ENCODE data around the gene CLDN25.
A peak's percentile ranks its signal among the peaks of the same experiment; 100 is the strongest.

Gene CLDN25

DNA sequence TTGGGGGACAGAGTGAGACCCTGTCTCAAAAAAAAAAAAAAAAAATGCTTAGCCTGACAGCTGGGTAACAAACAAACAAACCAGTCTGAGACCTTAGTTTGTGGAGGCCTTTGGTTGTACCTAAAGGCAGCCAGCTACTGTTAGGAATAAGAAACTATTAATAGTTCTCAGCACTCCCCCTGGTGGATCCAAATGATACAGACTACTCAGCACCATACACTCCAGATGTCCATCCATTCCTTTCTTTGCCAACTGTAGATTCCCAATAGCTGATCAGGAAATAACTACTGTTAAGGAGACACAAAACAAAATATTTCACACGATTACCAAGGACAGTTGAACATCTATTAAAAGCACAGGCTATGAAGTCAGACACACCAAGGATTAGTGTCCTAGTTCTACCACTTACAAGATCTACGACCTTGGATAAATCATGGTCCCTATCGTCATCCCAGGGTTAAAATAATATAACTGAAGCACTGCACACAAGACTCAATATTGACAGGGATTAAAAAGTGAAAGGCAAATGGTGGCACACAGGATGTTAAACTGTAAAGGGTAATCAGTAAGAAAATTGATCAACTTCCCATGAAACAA lies 17.2 kb downstream of the CLDN25 start (continued):
- no peak for TF ChIP-seq KLF1 (tag by site-specific recombination; IDR thresholded peaks at IDR 0.05)
- TF ChIP-seq, protein P1, sequence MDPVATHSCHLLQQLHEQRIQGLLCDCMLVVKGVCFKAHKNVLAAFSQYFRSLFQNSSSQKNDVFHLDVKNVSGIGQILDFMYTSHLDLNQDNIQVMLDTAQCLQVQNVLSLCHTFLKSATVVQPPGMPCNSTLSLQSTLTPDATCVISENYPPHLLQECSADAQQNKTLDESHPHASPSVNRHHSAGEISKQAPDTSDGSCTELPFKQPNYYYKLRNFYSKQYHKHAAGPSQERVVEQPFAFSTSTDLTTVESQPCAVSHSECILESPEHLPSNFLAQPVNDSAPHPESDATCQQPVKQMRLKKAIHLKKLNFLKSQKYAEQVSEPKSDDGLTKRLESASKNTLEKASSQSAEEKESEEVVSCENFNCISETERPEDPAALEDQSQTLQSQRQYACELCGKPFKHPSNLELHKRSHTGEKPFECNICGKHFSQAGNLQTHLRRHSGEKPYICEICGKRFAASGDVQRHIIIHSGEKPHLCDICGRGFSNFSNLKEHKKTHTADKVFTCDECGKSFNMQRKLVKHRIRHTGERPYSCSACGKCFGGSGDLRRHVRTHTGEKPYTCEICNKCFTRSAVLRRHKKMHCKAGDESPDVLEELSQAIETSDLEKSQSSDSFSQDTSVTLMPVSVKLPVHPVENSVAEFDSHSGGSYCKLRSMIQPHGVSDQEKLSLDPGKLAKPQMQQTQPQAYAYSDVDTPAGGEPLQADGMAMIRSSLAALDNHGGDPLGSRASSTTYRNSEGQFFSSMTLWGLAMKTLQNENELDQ (tag by site-specific recombination; IDR thresholded peaks at IDR 0.05; ENCODE audit: low read depth) = no peak
- TF ChIP-seq, protein P2, sequence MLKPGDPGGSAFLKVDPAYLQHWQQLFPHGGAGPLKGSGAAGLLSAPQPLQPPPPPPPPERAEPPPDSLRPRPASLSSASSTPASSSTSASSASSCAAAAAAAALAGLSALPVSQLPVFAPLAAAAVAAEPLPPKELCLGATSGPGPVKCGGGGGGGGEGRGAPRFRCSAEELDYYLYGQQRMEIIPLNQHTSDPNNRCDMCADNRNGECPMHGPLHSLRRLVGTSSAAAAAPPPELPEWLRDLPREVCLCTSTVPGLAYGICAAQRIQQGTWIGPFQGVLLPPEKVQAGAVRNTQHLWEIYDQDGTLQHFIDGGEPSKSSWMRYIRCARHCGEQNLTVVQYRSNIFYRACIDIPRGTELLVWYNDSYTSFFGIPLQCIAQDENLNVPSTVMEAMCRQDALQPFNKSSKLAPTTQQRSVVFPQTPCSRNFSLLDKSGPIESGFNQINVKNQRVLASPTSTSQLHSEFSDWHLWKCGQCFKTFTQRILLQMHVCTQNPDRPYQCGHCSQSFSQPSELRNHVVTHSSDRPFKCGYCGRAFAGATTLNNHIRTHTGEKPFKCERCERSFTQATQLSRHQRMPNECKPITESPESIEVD (tag by site-specific recombination; IDR thresholded peaks at IDR 0.05) = no peak
- TF ChIP-seq, protein P3, sequence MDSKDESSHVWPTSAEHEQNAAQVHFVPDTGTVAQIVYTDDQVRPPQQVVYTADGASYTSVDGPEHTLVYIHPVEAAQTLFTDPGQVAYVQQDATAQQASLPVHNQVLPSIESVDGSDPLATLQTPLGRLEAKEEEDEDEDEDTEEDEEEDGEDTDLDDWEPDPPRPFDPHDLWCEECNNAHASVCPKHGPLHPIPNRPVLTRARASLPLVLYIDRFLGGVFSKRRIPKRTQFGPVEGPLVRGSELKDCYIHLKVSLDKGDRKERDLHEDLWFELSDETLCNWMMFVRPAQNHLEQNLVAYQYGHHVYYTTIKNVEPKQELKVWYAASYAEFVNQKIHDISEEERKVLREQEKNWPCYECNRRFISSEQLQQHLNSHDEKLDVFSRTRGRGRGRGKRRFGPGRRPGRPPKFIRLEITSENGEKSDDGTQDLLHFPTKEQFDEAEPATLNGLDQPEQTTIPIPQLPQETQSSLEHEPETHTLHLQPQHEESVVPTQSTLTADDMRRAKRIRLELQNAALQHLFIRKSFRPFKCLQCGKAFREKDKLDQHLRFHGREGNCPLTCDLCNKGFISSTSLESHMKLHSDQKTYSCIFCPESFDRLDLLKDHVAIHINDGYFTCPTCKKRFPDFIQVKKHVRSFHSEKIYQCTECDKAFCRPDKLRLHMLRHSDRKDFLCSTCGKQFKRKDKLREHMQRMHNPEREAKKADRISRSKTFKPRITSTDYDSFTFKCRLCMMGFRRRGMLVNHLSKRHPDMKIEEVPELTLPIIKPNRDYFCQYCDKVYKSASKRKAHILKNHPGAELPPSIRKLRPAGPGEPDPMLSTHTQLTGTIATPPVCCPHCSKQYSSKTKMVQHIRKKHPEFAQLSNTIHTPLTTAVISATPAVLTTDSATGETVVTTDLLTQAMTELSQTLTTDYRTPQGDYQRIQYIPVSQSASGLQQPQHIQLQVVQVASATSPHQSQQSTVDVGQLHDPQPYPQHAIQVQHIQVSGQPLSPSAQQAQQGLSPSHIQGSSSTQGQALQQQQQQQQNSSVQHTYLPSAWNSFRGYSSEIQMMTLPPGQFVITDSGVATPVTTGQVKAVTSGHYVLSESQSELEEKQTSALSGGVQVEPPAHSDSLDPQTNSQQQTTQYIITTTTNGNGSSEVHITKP (tag by site-specific recombination; IDR thresholded peaks at IDR 0.05) = 0 out of 2 replicates have a peak, but pooled peaks have one; percentile 27

DNA sequence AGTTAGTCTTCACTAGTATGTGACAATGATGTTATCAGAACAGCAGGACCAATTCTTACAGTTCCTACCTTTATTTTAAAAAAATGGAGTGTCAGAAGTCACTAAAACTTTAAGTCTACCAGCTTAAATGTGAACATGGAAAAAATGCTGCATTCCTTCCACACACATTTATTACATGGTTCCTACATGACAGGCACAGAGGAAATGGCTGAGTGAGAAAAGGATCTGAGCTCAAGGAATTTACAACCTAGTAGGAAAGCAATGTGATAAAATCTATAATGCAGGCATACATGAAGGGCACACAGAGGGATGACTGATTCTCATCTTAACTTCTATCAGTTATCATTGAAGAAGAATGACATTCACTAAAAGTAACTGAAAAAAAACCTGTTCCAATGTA lies 23.0 kb downstream of the CLDN25 start:
- Histone ChIP-seq H3K36me3 (ENCODE audit: control insufficient read depth in 2 of 2, insufficient read depth in 1 of 2, low read length in 2 of 2) (peaks cover 11 to 85% of the 10 kb centered on the region in 2 experiments; a peak in 2 of 3 replicates), H3K9me3 (ENCODE audit: control insufficient read depth, insufficient read depth, low read depth, low read length) (no peaks in the 10 kb centered on the region), H3K4me1 (ENCODE audit: control insufficient read depth, insufficient read depth, low read length) (no peaks in the 10 kb centered on the region), H3K4me3 (ENCODE audit: low read depth, low read length) (no peak overlapping the region), H3K27ac (ENCODE audit: extremely low read depth, low read depth, low read length) (no peak overlapping the region)
- POLR2A ChIA-PET = no interaction called here
- CTCF ChIA-PET = interaction anchor here (7.6 kb wide), 1 partner anchor 460 kb away, joined by 72 read pairs; no protein-coding TSS in a partner anchor
- no peak for TF ChIP-seq MYNN (tag by site-specific recombination; IDR thresholded peaks at IDR 0.05; ENCODE audit: borderline replicate concordance)
- TF ChIP-seq SP7 (tag by site-specific recombination; IDR thresholded peaks at IDR 0.05) = no peak

DNA sequence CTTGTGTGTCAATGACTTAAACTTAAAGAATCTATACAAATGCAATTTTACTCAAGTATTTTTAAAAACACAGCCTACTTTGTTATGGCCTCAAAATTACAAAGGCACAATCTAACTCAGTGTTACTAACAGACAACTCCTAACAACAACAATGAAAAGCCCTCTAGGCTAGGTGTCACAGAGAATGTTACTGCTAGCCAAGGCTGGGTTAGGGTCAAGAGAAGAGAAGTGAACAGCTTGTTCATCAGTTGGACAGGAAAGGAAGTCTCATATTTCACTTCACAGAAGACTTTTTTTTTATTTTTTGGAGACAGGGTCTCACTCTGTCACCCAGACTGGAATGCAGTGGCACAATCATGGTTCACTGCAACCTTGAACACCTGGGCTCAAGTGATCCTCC lies 26.0 kb downstream of the CLDN25 start:
- Histone ChIP-seq H3K36me3 (ENCODE audit: control insufficient read depth in 2 of 2, insufficient read depth in 1 of 2, low read length in 2 of 2) (peaks cover 8 to 92% of the 10 kb centered on the region in 2 experiments; a peak in 2 of 3 replicates), H3K4me1 (ENCODE audit: control insufficient read depth, insufficient read depth, low read length) (no peaks in the 10 kb centered on the region), H3K27ac (ENCODE audit: extremely low read depth, low read depth, low read length) (no peak overlapping the region), H3K4me3 (ENCODE audit: low read depth, low read length) (no peak overlapping the region), H3K9me3 (ENCODE audit: control insufficient read depth, insufficient read depth, low read depth, low read length) (no peaks in the 10 kb centered on the region)
- CTCF ChIA-PET = interaction anchor here (0.6 to 7.6 kb wide), 10 partner anchors 9 to 1411 kb away, joined by 3 to 72 read pairs (median 6); no protein-coding TSS in a partner anchor
- TF ChIP-seq ZIC2 (tag by site-specific recombination; IDR thresholded peaks at IDR 0.05) = no peak
- TF ChIP-seq ZNF423 (tag by site-specific recombination; IDR thresholded peaks at IDR 0.05) = no peak
- no peak for TF ChIP-seq KLF9 (tag by site-specific recombination; IDR thresholded peaks at IDR 0.05; ENCODE audit: low read depth)
- TF ChIP-seq ZNF677 (tag by site-specific recombination; IDR thresholded peaks at IDR 0.05) = no peak
- no peak for TF ChIP-seq ZNF544 (tag by site-specific recombination; IDR thresholded peaks at IDR 0.05)
- TF ChIP-seq GLIS2 (tag by site-specific recombination; IDR thresholded peaks at IDR 0.05) = no peak
- TF ChIP-seq GLIS1 (tag by site-specific recombination; IDR thresholded peaks at IDR 0.05) = no peak
- TF ChIP-seq, protein P4, sequence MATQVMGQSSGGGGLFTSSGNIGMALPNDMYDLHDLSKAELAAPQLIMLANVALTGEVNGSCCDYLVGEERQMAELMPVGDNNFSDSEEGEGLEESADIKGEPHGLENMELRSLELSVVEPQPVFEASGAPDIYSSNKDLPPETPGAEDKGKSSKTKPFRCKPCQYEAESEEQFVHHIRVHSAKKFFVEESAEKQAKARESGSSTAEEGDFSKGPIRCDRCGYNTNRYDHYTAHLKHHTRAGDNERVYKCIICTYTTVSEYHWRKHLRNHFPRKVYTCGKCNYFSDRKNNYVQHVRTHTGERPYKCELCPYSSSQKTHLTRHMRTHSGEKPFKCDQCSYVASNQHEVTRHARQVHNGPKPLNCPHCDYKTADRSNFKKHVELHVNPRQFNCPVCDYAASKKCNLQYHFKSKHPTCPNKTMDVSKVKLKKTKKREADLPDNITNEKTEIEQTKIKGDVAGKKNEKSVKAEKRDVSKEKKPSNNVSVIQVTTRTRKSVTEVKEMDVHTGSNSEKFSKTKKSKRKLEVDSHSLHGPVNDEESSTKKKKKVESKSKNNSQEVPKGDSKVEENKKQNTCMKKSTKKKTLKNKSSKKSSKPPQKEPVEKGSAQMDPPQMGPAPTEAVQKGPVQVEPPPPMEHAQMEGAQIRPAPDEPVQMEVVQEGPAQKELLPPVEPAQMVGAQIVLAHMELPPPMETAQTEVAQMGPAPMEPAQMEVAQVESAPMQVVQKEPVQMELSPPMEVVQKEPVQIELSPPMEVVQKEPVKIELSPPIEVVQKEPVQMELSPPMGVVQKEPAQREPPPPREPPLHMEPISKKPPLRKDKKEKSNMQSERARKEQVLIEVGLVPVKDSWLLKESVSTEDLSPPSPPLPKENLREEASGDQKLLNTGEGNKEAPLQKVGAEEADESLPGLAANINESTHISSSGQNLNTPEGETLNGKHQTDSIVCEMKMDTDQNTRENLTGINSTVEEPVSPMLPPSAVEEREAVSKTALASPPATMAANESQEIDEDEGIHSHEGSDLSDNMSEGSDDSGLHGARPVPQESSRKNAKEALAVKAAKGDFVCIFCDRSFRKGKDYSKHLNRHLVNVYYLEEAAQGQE (tag by site-specific recombination; IDR thresholded peaks at IDR 0.05) = no peak
- TF ChIP-seq PRDM1 (tag by site-specific recombination; IDR thresholded peaks at IDR 0.05) = no peak
- no peak for TF ChIP-seq ZNF133 (tag by site-specific recombination; IDR thresholded peaks at IDR 0.05)
- TF ChIP-seq ZBTB20 (tag by site-specific recombination; IDR thresholded peaks at IDR 0.05) = no peak
- TF ChIP-seq, protein P5, sequence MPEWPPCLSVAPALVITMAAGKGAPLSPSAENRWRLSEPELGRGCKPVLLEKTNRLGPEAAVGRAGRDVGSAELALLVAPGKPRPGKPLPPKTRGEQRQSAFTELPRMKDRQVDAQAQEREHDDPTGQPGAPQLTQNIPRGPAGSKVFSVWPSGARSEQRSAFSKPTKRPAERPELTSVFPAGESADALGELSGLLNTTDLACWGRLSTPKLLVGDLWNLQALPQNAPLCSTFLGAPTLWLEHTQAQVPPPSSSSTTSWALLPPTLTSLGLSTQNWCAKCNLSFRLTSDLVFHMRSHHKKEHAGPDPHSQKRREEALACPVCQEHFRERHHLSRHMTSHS (tag by site-specific recombination; IDR thresholded peaks at IDR 0.05) = no peak
- no peak for TF ChIP-seq OSR2 (tag by site-specific recombination; IDR thresholded peaks at IDR 0.05)
- POLR2A ChIA-PET = no interaction called here

All from HEK293 (cell line).